GM12872 (cell line): ENCODE results near the gene KIAA1958.

ENCODE experiments used
- CTCF ChIP-seq: IDR thresholded peaks from 3 replicates; pipeline ENCODE4 v1.5.1; 2011; ENCODE audit warnings: low read depth, mild to moderate bottlenecking, low read length, moderate library complexity; ENCODE audit not compliant: insufficient read depth

The KIAA1958 gene

GRCh38 chr9:112489876-112490666, 3.4 kb downstream of the KIAA1958 start:
- no peak for TF ChIP-seq CTCF

DNA sequence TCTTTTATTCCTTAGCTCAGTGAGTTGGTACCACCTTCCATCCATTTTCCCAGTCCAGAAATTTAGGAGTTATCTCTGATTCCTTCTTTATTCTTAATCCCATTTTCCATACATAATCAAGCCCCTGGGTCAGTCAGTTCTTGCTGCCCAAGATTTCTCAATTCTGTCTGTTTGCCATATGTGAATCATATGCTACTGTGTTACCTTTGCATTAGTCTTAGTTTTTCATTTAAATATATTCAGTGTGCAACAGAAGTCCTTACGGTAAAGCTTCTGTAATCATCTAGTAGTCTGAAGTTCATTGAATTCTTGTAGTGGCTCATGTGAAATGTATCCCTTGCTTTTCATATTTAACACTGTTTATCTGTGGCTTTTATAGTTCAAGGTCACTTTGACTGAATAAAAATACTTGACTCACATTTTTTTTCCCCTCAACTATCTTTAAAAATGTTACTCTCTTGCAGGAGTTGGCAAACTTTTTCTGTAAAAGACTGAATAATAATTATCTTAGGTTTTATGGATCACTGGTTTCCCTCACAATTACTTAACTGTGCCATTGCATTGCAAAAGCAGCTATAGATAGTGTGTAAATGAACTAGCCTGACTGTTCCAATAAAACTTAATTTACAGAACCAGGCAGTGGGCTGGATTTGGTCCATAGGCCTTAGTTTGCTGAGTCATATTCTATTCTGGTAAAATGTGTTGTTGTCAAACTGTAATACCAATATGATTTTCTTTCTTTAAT, 6.9 kb downstream of the KIAA1958 start:
- no peak for TF ChIP-seq CTCF

DNA sequence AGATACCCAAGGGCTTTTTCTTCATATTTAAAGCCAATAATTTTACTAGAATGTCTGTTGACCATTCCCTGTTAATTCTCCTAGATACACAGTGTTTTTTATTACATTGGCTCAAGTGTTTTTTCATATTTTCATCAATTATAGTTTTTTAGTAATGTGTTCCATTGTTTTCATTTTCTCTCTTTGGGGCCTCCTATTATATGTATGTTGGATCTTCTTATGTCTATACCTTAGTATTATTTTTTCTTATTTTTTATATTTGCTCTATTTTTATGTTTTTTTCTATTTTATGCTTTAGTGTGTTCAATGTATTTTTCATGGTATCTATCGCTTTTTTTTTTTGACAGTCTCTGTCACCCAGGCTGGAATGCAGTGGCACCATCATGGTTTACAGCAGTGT, 7.5 kb downstream of the KIAA1958 start:
- TF ChIP-seq CTCF: no peak

DNA sequence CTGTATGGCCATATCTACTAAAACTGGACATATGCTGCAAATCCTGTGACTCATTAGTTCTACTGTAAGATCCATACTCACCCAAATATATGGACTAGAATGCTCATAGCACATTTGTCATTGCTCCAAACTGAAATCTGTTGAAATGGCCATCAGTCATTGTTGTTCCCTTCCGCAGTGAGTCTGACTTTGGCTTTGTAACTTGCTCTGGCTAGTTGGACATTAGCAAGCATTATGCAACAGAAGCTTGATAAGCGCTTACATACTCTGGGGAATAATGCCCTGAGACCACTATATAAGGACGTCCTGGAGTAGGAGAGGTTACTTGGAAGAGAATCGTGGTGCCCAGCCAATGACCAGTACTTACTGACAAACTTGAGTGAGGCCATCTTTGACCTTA, 9.0 kb downstream of the KIAA1958 start:
- no peak for TF ChIP-seq CTCF

DNA sequence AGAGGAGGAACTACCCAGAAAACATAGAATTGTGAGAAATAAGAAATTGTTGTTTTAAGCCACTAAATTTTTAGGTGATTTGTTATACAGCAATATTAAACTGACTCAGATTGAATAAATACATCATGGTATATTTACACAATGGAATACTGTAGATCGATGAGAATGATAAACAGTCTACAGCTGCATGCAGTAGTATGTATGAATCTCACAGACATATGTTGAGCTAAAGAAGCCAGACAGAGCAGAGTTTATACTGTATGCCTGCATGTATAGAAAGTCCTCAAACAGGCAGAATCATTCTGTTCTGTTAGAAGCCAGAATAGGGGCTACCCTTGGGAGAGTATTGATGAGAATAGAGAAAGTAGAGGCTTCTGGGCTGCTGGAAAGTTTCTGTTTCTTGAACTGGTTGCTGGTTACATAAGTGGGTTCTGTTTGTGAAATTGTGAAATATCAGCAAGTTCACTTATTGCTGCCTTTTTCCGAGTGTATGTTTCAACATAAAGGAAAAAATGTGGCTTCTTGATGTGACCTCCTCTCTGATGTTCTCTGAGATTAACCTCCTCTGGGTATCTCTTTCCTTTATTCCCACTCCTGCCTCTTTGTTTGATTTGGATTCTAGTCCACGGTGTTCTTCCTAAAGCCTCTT, 9.6 kb downstream of the KIAA1958 start:
- no peak for TF ChIP-seq CTCF

DNA sequence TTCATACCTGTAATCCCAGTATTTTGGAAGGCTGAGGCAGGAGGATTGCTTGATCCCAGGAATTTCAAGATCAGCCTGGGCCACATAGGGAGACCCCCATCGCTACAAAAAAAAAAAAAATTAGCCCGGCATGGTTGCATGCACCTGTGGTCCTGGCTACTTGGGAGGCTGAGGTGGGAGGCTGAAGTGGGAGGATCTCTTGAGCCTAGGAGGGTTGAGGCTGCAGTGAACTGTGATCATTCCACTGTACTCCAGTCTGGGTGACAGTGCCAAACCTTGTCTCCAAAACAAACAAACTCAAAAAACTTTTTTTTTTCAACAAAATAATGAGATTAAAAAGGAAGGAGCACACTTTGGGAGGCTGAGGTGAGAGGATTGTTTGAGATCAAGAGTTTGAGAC, 14.2 kb downstream of the KIAA1958 start:
- TF ChIP-seq CTCF: no peak

GRCh38 chr9:112501287-112501686, 14.7 kb downstream of the KIAA1958 start:
- TF ChIP-seq CTCF: no peak
